Colonic mucosa (tissue), 4 donors: ENCODE results near the gene ADD2. TPM values are rescaled to one million over a fixed set of nuclear protein-coding genes. Genes with fewer than 3 reads are reported as not detected.

Experiments used
- DNase-seq: peaks from one replicate; pipeline ENCODE4 v3.0.0-alpha.2; 2020
- H3K27ac ChIP-seq: fragments of 200-600 bp; one replicate; pipeline ENCODE4 v1.8.0; 2021
- H3K27me3 ChIP-seq: fragments of 200-600 bp; one replicate; pipeline ENCODE4 v1.8.0; 2021
- H3K36me3 ChIP-seq: fragments of 200-600 bp; one replicate; pipeline ENCODE4 v1.8.0; 2021
- H3K4me1 ChIP-seq: fragments of 200-600 bp; one replicate; pipeline ENCODE4 v1.8.0; 2021; ENCODE audit warnings: mild to moderate bottlenecking
- H3K4me3 ChIP-seq: fragments of 200-600 bp; one replicate; pipeline ENCODE4 v1.8.0; 2021
- H3K9ac ChIP-seq, 2 donors: one replicate each; pipeline ENCODE4 v1.7.0; 2013; ENCODE audit warnings: control low read depth in 2 of 2, low read depth in 2 of 2, low read length in 2 of 2
- H3K9me3 ChIP-seq: fragments of 200-600 bp; one replicate; pipeline ENCODE4 v1.8.0; 2021
- intact Hi-C: fragments of 100-400 bp; cut with DNase I; formaldehyde crosslinking; loops from one replicate; pipeline ENCODE4 v1.14.1; 2022
- total RNA-seq, 2 donors: library from RNA; stranded (reverse); fragmentation: NEBNext Ultra II Directional in 1 of 2; extraction: Animal tissue kit (Norgen Biotek cat#: 25700) in 1 of 2; gene quantifications; one replicate each; pipeline ENCODE4 v1.2.1, GENCODE V29; 2021
- TF ChIP-seq, protein P1 (sequence below): fragments of 200-600 bp; IDR thresholded peaks from one replicate; pipeline ENCODE4 v1.8.0; 2022; ENCODE audit warnings: antibody characterized with exemption, mild to moderate bottlenecking
- donor health status: healthy.
- donor health status: DM: no; HTN: no; CAD: no.
- donor health status: DM: no; HTN: no; CAD: no.

ADD2 gene
- total RNA-seq, 2 donors from 2014 or later = 0.79 to 1.1 TPM

DNA sequence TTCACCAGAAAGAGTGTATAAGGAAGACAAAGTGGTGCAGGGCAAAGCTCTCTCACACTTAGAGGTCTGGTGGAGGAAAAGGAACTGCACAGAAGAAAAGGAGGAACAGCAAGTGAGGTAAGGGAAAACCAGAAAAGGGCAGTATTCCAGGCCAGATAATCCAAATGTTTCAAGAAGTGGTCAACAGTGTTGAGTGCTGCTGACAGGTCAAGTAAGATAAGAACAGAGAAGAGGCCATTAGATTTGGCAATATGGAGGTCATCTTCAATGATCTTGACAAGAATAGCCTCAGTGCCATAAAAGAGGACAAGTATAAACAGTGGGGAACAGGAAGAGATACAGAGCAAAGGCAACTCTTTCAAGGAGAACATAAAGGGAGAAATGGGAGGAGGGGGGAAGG lies 15.0 kb downstream of the ADD2 start:
- DNase-seq = no peak
- Histone ChIP-seq H3K9me3 (no peaks in the 10 kb centered on the region), H3K27ac (no peak overlapping the region), H3K27me3 (no peaks in the 10 kb centered on the region), H3K9ac (no peak overlapping the region), H3K4me1 (no peaks in the 10 kb centered on the region), H3K4me3 (no peak overlapping the region), H3K36me3 (no peaks in the 10 kb centered on the region)
- TF ChIP-seq, protein P1, sequence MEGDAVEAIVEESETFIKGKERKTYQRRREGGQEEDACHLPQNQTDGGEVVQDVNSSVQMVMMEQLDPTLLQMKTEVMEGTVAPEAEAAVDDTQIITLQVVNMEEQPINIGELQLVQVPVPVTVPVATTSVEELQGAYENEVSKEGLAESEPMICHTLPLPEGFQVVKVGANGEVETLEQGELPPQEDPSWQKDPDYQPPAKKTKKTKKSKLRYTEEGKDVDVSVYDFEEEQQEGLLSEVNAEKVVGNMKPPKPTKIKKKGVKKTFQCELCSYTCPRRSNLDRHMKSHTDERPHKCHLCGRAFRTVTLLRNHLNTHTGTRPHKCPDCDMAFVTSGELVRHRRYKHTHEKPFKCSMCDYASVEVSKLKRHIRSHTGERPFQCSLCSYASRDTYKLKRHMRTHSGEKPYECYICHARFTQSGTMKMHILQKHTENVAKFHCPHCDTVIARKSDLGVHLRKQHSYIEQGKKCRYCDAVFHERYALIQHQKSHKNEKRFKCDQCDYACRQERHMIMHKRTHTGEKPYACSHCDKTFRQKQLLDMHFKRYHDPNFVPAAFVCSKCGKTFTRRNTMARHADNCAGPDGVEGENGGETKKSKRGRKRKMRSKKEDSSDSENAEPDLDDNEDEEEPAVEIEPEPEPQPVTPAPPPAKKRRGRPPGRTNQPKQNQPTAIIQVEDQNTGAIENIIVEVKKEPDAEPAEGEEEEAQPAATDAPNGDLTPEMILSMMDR = no peak
- intact Hi-C loops = no loop called here

DNA sequence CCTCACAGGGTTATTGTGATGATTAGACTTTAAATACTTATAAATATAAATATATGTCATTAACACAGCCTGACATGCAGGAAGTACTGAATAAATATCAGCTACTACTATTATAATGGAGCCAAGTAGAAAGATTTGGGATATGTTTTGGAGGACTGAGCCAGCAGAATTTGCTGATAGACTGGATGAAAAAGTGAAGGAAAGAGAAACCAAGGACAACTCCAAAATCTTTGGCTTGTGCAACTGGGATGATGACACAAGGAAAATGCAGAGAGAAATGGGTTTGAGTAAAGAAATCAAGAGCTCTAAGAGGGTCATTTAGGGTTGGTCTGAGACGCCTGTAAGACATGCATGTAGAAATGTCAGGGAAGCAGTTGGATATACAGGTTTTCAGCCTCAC lies 15.6 kb downstream of the ADD2 start:
- Histone ChIP-seq H3K36me3 (no peaks in the 10 kb centered on the region), H3K27ac (no peak overlapping the region), H3K4me1 (no peaks in the 10 kb centered on the region), H3K9me3 (no peaks in the 10 kb centered on the region), H3K4me3 (no peak overlapping the region), H3K9ac (no peak overlapping the region), H3K27me3 (no peaks in the 10 kb centered on the region)
- intact Hi-C loops = no loop called here
- DNase-seq = no peak
- TF ChIP-seq, protein P1 = no peak

GRCh38 chr2:70751881-70752280 lies 16.1 kb downstream of the ADD2 start:
- Histone ChIP-seq H3K36me3 (no peaks in the 10 kb centered on the region), H3K9me3 (no peaks in the 10 kb centered on the region), H3K27me3 (no peaks in the 10 kb centered on the region), H3K9ac (no peak overlapping the region), H3K4me1 (no peaks in the 10 kb centered on the region), H3K27ac (no peak overlapping the region), H3K4me3 (no peak overlapping the region)
- TF ChIP-seq, protein P1 = no peak
- intact Hi-C loops = no loop called here
- DNase-seq = no peak

- Histone ChIP-seq H3K4me3 (no peak overlapping the region), H3K9ac (no peak overlapping the region), H3K36me3 (no peaks in the 10 kb centered on the region), H3K4me1 (no peaks in the 10 kb centered on the region), H3K27ac (no peak overlapping the region), H3K9me3 (no peaks in the 10 kb centered on the region), H3K27me3 (no peaks in the 10 kb centered on the region)
- intact Hi-C loops = no loop called here
- no peak for DNase-seq
- TF ChIP-seq, protein P1 = no peak
These were observed 17.7 kb downstream of the ADD2 start for GRCh38 chr2:70750320-70750719.

- no peaks in the 10 kb centered on the region for H3K27me3 ChIP-seq
- intact Hi-C loops = no loop called here
- no peaks in the 10 kb centered on the region for H3K36me3 ChIP-seq
- no peak overlapping the region for H3K9ac ChIP-seq
- no peak for DNase-seq
- no peaks in the 10 kb centered on the region for H3K4me1 ChIP-seq
- no peak overlapping the region for H3K4me3 ChIP-seq
- no peaks in the 10 kb centered on the region for H3K9me3 ChIP-seq
- no peak overlapping the region for H3K27ac ChIP-seq
- TF ChIP-seq, protein P1 = no peak
These were observed 19.8 kb downstream of the ADD2 start for GRCh38 chr2:70748002-70748784.
